ENCODE measurements around the gene COX20.
"Not testable (repeated sequence)": the region's sequence is repeated elsewhere in the genome, so short reads cannot be mapped to it uniquely, and the experiment has no call there.

Gene COX20

DNA sequence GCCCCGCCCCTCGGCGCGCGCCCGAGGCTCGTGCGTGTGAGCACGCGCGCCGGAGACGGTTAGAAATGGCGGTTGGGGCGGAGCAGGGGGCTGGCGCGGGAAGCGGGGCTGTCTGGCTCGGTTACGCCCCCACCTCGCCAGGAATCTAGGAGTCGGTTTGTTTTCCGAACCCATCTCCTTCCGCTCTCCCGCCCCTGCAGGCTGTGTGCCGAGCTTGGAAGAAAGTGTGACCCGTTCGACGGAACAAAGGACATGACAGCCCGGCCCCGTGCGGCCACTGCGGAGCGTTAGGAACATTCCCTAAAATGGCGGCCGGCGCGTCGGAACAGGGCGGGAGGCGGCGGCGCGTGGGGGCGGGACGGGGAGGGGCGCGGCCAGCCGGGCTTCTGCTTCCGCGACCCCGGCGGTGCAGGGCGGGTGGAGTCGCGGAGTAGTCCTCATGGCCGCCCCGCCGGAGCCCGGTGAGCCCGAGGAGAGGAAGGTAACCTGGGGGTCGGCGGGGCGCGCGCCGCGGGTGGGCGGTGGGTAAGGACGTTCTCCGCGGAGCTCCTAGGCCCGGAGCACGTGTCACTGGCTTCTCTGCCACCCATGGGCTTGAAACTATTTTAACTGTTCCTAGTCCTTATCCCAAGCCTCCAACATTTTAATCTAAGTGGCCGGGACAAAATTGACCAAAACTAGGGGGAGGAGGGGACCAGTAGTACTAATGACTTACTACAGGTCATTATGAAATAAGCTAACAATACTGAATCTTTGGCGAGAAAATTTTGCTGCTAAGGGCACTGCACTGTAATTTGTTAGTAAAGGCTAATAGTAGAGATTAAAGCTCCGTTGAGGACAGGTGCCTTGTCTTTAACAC lies at the start of gene COX20:
TSS of gene COX20 (plus strand) at position 383 of the 859 bp plus-strand sequence. CDS start at position 440, 57 bp downstream.
- DNase-seq (ENCODE audit: low spot score): peak; percentile 89

- no peak for DNase-seq (ENCODE audit: low spot score)
Measured at GRCh38 chr1:244788493-244789275, 46.8 kb upstream of the COX20 start.

GRCh38 chr1:244789276-244789580 lies 46.2 kb upstream of the COX20 start:
- no peak for DNase-seq (ENCODE audit: low spot score)

- no peak for DNase-seq (ENCODE audit: low spot score)
Measured at GRCh38 chr1:244789731-244790130, 45.7 kb upstream of the COX20 start.

GRCh38 chr1:244791061-244791460 lies 44.4 kb upstream of the COX20 start:
- no peak for DNase-seq (ENCODE audit: low spot score)

DNA sequence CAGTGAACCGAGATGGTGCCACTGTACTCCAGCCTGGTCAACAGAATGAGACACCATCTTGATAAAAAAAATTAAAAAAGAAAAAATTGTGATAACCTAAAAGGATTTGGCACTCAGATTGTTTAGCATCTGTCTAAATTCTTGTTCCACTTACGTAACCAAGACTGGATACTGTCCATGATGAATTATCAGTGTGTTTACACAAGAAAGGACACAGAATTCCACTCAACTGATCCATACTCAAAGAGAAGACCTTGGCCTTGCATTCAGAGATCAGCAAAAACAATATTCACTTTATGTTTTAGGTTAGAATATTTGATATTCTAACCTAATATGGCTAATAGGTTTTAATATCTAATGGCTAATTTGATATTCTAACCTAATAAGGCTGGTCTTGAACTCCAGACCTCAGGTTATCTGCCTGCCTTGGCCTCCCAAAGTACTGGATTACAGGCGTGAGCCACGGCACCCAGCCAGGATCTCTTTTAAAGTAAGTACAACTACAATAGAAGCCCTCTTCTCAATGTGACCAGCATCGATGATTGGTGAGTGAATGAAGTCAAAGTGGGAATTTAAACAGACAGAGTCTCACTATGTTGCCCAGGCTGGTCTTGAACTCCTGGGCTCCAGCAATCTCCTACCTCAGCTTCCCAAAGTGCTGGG lies 43.1 kb upstream of the COX20 start:
- no peak for DNase-seq (ENCODE audit: low spot score)

GRCh38 chr1:244794071-244794470 lies 41.4 kb upstream of the COX20 start:
- DNase-seq (ENCODE audit: low spot score): no peak

- DNase-seq (ENCODE audit: low spot score): not testable (repeated sequence)
Measured at GRCh38 chr1:244794516-244794915, 40.9 kb upstream of the COX20 start.

GRCh38 chr1:244796719-244797406 lies 38.6 kb upstream of the COX20 start:
- DNase-seq (ENCODE audit: low spot score): peak; percentile 60

- no peak for DNase-seq (ENCODE audit: low spot score)
Measured at GRCh38 chr1:244800821-244801220, 34.6 kb upstream of the COX20 start.

- peak; percentile 65 for DNase-seq (ENCODE audit: low spot score)
Measured at GRCh38 chr1:244801246-244801645, 34.2 kb upstream of the COX20 start.

DNA sequence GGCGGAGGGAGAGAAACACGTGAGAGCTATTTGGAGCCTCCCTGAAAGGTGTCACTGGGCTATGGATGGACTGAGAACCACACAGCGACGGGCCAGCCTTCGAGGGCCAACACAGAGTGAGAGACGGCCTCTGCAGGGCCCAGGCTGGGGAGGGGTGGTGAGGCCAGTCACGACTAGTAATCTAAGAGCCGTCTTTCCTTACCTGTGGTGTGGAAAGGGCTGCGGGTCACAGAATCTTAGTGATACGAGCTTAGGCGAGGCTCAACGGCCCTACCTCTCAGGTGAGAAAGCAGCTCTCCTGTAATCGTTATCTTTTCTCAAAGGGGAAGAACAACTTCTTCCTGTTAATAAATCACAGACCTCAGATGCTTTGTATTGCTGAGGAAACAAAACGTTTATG lies 33.4 kb upstream of the COX20 start:
- no peak for DNase-seq (ENCODE audit: low spot score)

GRCh38 chr1:244802556-244803239 lies 32.8 kb upstream of the COX20 start:
- no peak for DNase-seq (ENCODE audit: low spot score)

GRCh38 chr1:244804841-244805240 lies 30.6 kb upstream of the COX20 start:
- no peak for DNase-seq (ENCODE audit: low spot score)

DNA sequence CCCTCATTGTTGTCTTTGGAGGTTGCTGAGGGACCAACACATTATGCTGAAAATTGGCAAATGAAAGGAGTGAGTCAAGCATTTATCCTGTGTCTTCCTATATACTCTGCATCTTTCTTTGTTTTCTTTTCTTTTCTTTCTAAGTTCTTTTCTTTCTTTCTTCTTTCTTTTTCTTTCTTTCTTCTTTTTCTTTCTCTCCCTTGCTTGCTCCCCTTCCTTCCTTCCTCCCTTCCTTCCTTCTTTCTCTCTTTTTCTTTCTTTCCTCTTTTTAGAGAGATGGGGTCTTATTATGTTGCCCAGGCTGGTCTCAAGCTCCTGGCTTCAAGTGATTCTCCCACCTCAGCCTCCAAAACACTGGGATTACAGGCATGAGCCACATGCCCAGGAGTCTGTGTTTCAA lies 28.3 kb upstream of the COX20 start:
- DNase-seq (ENCODE audit: low spot score): no peak

- no peak for DNase-seq (ENCODE audit: low spot score)
Measured at GRCh38 chr1:244810221-244810620, 25.2 kb upstream of the COX20 start.

- DNase-seq (ENCODE audit: low spot score): no peak
Measured at GRCh38 chr1:244813327-244813726, 22.1 kb upstream of the COX20 start.

DNA sequence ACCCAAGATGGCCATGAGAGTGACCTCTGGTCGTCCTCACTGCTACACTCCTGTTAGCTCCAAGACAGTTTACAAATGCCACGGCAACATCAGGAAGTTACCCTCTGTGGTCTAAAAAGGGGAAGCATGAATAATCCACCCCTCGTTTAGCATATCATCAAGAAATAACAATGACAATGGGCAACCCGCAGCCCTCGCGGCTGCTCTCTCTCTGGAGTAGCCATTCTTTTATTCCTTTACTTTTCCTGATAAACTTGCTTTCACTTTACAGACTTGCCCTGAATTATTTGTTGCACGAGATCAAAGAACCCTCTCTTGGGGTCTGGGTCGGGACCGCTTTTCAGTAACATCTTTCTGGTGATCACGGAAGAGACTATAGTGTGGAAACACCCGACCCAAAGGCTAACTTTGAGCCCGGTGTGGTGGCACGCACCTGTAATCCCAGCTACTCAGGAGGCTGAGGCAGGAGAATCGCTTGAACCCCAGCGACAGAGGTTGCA lies 19.8 kb upstream of the COX20 start:
- DNase-seq (ENCODE audit: low spot score): no peak

DNA sequence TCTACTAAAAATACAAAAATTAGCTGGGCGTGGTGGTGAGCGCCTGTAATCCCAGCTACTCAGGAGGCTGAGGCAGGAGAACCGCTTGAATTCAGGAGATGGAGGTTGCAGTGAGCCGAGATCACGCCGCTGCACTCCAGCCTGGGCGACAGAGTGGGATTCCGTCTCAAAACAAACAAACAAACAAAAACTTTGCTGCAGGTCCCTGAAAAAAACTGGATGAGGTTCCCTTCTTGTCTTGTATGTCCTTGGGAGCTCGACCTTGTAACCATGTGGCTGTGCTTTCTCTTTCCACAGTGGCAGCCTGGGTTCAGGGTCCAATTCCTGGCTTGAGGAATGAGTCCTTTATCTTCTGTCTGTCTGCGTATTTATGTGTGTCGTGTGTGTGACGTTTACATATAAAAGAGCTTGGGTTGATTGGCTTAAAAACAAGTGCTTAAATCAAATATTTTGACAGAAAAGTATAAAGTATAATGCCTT lies 18.0 kb upstream of the COX20 start:
- no peak for DNase-seq (ENCODE audit: low spot score)

- no peak for DNase-seq (ENCODE audit: low spot score)
Measured at GRCh38 chr1:244820131-244820530, 15.3 kb upstream of the COX20 start.

- DNase-seq (ENCODE audit: low spot score): no peak
Measured at GRCh38 chr1:244821134-244821533, 14.3 kb upstream of the COX20 start.

Data from CD4-positive, alpha-beta T cell treated with Interleukin-15 for 4 hours (primary cell).